Endothelial cell of umbilical vein (primary cell): ENCODE measurements around the gene XAGE3. TPM values are rescaled to one million over a fixed set of nuclear protein-coding genes. Genes with fewer than 3 reads are reported as not detected.
A peak's percentile ranks its signal among the peaks of the same experiment; 100 is the strongest.
"Not testable (repeated sequence)": the region's sequence is repeated elsewhere in the genome, so short reads cannot be mapped to it uniquely, and the experiment has no call there.

Experiments
- BruUV-seq: library from RNA; stranded (reverse); fragments of 400-500 nt; replicated peaks from 2 replicates; lab custom pipeline; 2021; lab: Mats Ljungman, UMichigan
- CTCF ChIA-PET: fragments of 300-600, 350-600 bp; sonication (Branson Sonifier 250); formaldehyde crosslinking; loops from one replicate; lab custom pipeline; 2021; ENCODE audit warnings: antibody characterized with exemption, inconsistent platforms; lab: Charles Lee
- POLR2A ChIA-PET: fragments of 300-600, 350-600 bp; sonication (Branson Sonifier 250); formaldehyde crosslinking; loops from one replicate; lab custom pipeline; 2021; ENCODE audit warnings: antibody characterized with exemption, inconsistent platforms; lab: Charles Lee
- DNase-seq: peaks from one replicate; pipeline ENCODE4 v3.0.0-alpha.2; 2011; ENCODE audit warnings: low read depth, low spot score
- FAIRE-seq: peaks from 2 replicates; lab custom pipeline; 2011; peaks lifted over from hg19 to GRCh38; lab: Jason Lieb, UNC
- H2AFZ ChIP-seq: 2 replicates; pipeline ENCODE4 v1.6.0; 2012; ENCODE audit warnings: low read depth, low read length, control low read depth, inconsistent platforms
- H3K27ac ChIP-seq: 2 replicates; pipeline ENCODE4 v1.5.1; 2011; ENCODE audit warnings: low read depth, mild to moderate bottlenecking, control low read depth, low read length, moderate library complexity; ENCODE audit not compliant: insufficient read depth
- H3K27me3 ChIP-seq, 2 experiments: 2 replicates each; pipeline versions ENCODE4 v1.6.0 to v1.6.1; 2011; ENCODE audit warnings: low read length in 2 of 2, mixed read lengths in 1 of 2; ENCODE audit not compliant: control insufficient read depth in 2 of 2, insufficient read depth in 2 of 2
- H3K36me3 ChIP-seq, 2 experiments: 2 replicates in 1 of 2; 3 replicates in 1 of 2; pipeline ENCODE4 v1.5.1; 2011; ENCODE audit warnings: low read length in 2 of 2, mild to moderate bottlenecking in 1 of 2, moderate library complexity in 1 of 2; ENCODE audit not compliant: control insufficient read depth in 2 of 2, insufficient read depth in 2 of 2; ENCODE audit errors: extremely low read depth in 1 of 2
- H3K4me1 ChIP-seq: 3 replicates; pipeline ENCODE4 v1.5.1; 2011; ENCODE audit warnings: mild to moderate bottlenecking, low read length; ENCODE audit not compliant: control insufficient read depth, insufficient read depth; ENCODE audit errors: extremely low read depth
- H3K4me2 ChIP-seq: 2 replicates; pipeline ENCODE4 v1.6.1; 2011; ENCODE audit warnings: low read length, control low read depth, mixed read lengths; ENCODE audit not compliant: insufficient read depth
- H3K4me3 ChIP-seq, 3 experiments: fragments of 200-600 bp in 1 of 3; sonication (generic), shearing (Covaris generic) in 1 of 3; replicated peaks in 1 of 3; 2 replicates each; pipeline ENCODE4 v1.5.1; 2011 to 2016; ENCODE audit warnings: control low read depth in 3 of 3, low read length in 3 of 3, mild to moderate bottlenecking in 2 of 3, inconsistent platforms in 1 of 3, low read depth in 1 of 3, moderate library complexity in 1 of 3; ENCODE audit not compliant: insufficient read depth in 1 of 3
- H3K79me2 ChIP-seq: 2 replicates; pipeline ENCODE4 v1.6.0; 2012; ENCODE audit warnings: low read length, inconsistent platforms; ENCODE audit not compliant: control insufficient read depth, insufficient read depth
- H3K9ac ChIP-seq: replicated peaks from 2 replicates; pipeline ENCODE3; 2011; ENCODE audit warnings: low read length, control low read depth; ENCODE audit not compliant: insufficient read depth; ENCODE audit errors: extremely low read depth
- H3K9me1 ChIP-seq: replicated peaks from 3 replicates; pipeline ENCODE4 v1.6.0; 2011; ENCODE audit warnings: mild to moderate bottlenecking, low read length; ENCODE audit not compliant: control insufficient read depth, insufficient read depth; ENCODE audit errors: extremely low read depth
- H3K9me3 ChIP-seq: replicated peaks from 2 replicates; pipeline ENCODE4 v1.5.1; 2012; ENCODE audit warnings: low read length, inconsistent platforms; ENCODE audit not compliant: control insufficient read depth, insufficient read depth
- H4K20me1 ChIP-seq: replicated peaks from 2 replicates; pipeline ENCODE3; 2011; ENCODE audit warnings: mild to moderate bottlenecking, low read length; ENCODE audit not compliant: control insufficient read depth, insufficient read depth; ENCODE audit errors: extremely low read depth
- dilution Hi-C: fragments of 300-500 bp; cut with MboI; formaldehyde crosslinking; loops from one replicate; pipeline ENCODE4 v1.15.0; 2019; ENCODE audit warnings: low sequenced_read_pairs; ENCODE audit not compliant: extremely low pct_ligation_motif_present
- intact Hi-C: fragments of 100-400 bp; cut with micrococcal nuclease; formaldehyde crosslinking; loops from one replicate; pipeline ENCODE4 v1.10.0; 2022
- polyA plus RNA-seq, 4 experiments: library from polyadenylated mRNA; depleted of rRNA in 3 of 4; stranded (reverse) in 3 of 4; unstranded in 1 of 4; fragments of >200 nt; gene quantifications; 2 replicates each; pipeline versions ENCODE4 v1.2.1 to v1.2.3, GENCODE V29; 2011 to 2012; ENCODE audit warnings: missing spikeins in 1 of 4
- total RNA-seq: library from RNA; stranded (reverse); gene quantifications from 2 replicates; pipeline ENCODE4 v1.2.3, GENCODE V29; 2021

The XAGE3 gene
- total and polyA plus RNA-seq, 2 donors (not counting 3 experiments of a cell fraction or from before 2014, with no cell fraction given) = not detected

DNA sequence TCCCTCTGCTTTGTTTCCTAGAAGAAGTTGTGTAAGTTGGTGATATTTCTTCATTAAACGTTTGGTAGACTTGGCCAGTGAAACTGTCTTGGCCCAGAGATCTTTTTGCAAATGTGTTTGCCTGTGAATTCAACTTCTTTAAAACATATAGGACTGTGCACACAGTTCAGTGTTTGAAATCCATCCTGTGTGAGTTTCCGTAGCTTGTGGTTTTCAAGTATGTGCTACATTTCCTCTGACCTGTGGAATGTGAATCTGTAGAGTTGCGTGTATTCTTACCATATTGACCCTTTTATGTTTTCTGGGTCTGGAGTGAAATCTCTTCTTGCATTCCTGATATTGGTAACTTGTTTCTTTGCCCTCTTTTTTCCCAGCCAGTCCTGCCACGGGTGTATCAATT, 38.2 kb upstream of the XAGE3 start:
- H3K4me1 ChIP-seq, H3K9me3 ChIP-seq, H3K4me2 ChIP-seq, POLR2A ChIA-PET, H2AFZ ChIP-seq, H3K4me3 ChIP-seq, BruUV-seq, CTCF ChIA-PET, H3K9ac ChIP-seq, intact Hi-C loops, H3K9me1 ChIP-seq, DNase-seq, H3K79me2 ChIP-seq, dilution Hi-C loops, H3K27me3 ChIP-seq, H3K36me3 ChIP-seq, FAIRE-seq, H3K27ac ChIP-seq, H4K20me1 ChIP-seq: not testable (repeated sequence)

DNA sequence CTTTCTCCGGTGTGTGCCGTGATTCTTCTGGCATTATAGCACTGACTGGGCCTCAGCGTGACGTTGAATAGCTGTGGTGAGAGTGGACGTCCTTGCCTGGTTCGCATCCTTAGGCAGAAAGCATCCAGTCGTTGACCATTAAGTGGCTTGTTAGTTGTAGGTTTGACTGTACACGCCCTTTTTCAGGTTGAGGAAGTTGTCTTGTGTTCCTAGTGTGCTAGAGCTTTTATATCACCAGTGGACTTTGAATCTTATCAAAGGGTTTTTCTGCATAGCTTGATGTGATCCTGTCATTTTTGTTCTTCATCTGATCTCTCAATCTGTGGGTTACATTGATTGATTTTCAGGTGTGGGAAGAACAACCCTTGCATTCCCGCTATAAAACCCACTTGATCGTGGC, 37.6 kb upstream of the XAGE3 start:
- H3K27me3 ChIP-seq, DNase-seq, H3K9ac ChIP-seq, BruUV-seq, H3K36me3 ChIP-seq, CTCF ChIA-PET, FAIRE-seq, H3K4me3 ChIP-seq, H3K9me1 ChIP-seq, H2AFZ ChIP-seq, POLR2A ChIA-PET, H3K4me1 ChIP-seq, H4K20me1 ChIP-seq, intact Hi-C loops, dilution Hi-C loops, H3K9me3 ChIP-seq, H3K79me2 ChIP-seq, H3K27ac ChIP-seq, H3K4me2 ChIP-seq: not testable (repeated sequence)

GRCh38 chrX:52896855-52897709, 29.2 kb upstream of the XAGE3 start, which contains the start of gene FAM156B:
TSS of gene FAM156B (plus strand) at chrX:52897330. CDS start at chrX:52907226, 9,896 bp downstream.
- DNase-seq, H3K27me3 ChIP-seq, H3K4me2 ChIP-seq, H3K9me3 ChIP-seq, H3K79me2 ChIP-seq, CTCF ChIA-PET, intact Hi-C loops, dilution Hi-C loops, H3K4me1 ChIP-seq, H3K9ac ChIP-seq, POLR2A ChIA-PET, H3K27ac ChIP-seq, H4K20me1 ChIP-seq, H2AFZ ChIP-seq, BruUV-seq, H3K4me3 ChIP-seq, H3K9me1 ChIP-seq, H3K36me3 ChIP-seq: not testable (repeated sequence)
- FAIRE-seq = peak; percentile 99

DNA sequence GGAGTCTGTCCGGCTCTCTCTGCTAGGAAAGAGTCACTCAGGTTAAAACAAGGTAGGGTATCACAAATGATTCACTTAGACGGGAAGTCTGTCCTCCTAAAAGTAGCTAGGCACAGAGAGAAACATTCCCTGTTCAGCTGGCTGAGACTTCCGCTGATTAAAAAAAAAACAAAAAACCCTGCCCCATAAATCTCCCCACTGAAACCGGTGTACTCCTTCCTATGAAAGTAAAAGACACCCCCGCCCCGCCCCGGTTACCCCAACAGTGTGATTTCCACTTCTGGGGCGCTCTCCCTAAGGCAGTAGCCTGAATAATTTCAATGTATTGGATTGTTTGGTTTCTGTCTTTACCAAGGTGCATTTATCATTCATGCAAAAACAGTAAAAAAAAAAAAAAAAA, 28.6 kb upstream of the XAGE3 start:
- H3K4me3 ChIP-seq, H2AFZ ChIP-seq, H3K9ac ChIP-seq, H3K79me2 ChIP-seq, CTCF ChIA-PET, dilution Hi-C loops, H3K36me3 ChIP-seq, DNase-seq, POLR2A ChIA-PET, intact Hi-C loops, H3K9me1 ChIP-seq, H3K27me3 ChIP-seq, H3K4me1 ChIP-seq, BruUV-seq, H3K9me3 ChIP-seq, H3K27ac ChIP-seq, H3K4me2 ChIP-seq, H4K20me1 ChIP-seq: not testable (repeated sequence)
- peak; percentile 33 for FAIRE-seq
